Activated CD8-positive, alpha-beta memory T cell treated with anti-CD3 and anti-CD28 coated beads, Interleukin-2, amount 50 U/mL, for 48 hours (primary cell): ENCODE data around the gene EIF2S2.

Source experiments
- DNase-seq: peaks from one replicate; pipeline ENCODE4 v3.0.0-alpha.2; 2020

The EIF2S2 gene

DNA sequence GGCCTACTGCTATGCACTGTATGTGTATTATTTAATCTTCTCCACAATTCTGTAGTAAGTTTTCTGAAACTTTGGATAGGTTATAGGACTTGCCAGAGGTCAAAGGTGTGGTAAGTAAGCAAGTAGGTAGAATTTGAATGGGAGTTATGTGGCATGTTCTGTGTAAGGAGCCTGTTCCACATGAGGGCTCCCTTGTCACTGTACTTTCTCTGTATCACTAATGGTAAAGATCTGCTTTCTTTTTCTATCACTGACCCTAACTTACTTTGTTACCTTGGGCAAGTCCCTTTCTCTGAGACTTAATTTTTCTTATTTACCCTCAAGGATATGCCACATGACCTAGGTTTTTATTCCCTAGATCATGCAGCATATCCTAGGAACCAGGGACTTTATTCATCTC lies 50.3 kb downstream of the EIF2S2 start:
- no peak for DNase-seq

DNA sequence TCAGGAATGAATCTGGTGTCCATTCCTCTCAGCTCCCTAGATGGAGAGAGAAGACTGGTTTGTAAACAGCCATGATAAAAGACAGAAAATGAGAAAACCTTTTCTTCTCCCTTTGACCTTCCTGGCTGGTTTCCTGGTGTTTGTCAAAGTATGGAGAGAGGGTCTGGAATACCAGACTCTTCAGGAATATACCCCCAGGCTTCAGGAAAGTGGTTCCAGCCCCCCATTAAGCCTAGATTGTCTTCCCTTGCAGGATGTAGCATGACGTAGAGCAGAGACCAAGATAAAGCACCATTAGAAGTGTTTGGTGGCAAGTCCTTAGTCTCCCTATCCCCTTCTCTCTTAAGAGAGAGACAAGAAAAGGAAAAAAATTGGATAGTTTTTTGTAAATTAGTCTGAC lies 51.1 kb downstream of the EIF2S2 start:
- no peak for DNase-seq

DNA sequence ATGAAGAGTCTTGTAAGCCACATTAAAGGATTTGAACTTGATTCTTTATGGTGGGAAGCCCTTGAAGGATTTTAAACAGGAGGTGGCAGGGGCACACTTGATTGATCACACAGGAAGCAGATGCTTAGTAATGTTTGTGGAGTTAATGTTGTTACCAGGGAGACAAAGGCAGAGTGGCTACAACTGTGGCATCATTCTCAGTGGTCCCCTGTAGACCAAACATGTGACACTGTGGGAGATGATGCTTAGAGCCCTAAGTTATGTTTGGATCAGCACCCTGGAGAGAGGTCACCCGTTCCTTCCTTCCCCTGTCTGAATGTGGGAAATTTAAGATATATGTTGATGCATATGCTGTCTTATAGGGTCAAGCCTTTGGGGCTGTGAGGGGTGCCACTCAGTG lies 53.2 kb downstream of the EIF2S2 start:
- no peak for DNase-seq

DNA sequence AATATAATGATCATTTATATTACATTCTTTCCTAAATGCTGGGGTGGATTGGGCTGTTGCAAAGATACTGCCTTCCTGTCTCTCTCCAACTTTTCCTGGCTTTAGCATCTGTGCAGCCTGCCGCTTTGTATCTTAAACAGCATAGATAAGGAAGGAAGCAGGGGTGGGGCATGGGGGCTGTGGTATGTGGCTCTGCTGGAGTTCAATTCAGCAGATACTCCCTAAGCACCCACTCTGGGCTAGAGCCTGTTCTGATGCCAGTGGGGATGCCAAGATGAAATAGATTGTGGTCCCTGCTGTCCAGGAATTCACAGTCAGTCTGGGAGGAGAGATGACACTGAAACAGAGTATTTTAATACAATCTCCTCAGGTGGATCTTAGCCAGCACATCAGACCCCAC lies 56.8 kb downstream of the EIF2S2 start:
- DNase-seq: no peak

DNA sequence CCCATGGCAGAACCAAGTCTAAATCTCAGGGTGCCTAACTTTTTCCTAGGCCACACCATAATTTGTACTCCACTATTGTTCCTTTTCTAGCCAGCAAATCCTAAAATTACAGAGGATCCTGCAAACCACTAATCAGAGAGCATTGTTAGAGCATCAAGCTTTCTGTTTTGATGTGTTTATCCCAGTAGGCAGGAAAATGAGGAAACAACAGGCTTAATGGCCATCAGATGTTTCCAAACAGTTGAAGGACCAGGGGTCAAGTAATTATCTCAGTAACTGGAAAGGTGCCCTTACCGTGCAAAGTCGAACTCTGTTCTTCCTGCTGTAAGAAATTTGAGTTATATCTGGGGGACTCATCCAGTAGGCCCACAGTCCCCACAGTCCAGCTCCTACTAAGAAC lies 59.6 kb downstream of the EIF2S2 start:
- DNase-seq: no peak

DNA sequence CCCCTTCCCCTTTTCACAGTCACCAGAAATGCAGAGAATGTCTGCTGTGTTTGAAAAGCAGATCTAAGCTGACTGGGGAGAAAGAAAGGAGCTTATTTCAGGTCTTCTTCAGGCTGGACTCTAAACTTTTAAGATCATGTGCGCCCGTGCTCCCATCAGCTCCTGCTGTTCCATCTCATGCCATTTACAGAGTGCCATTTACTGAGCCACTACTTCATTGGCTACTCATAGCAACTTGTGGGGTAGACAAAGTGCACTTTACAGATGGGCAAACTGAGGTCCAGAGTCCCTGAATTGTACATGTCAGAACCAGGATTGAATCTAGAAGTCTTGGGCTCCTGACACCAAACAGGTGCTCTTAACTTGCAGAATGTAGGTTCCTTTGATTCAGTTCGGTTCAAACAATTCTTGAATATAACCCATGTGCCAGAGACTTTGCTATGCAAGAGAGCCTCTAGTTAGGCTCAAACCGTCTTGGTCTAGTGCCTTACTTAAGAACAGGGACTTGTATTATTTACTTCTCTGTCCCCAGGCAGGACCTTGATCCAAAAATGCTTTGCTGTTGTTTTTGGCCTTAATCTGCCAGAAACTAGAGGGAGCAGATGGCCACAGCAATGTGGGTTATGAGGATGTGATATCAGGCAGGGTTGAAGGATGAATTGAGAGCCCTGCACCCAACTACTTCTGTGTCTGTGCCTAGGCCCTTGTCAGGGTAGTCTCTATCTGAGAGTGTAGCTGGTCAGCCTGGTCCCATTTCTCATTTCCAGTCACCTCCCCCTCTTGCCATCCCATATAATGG lies 61.9 kb downstream of the EIF2S2 start:
- DNase-seq: no peak

DNA sequence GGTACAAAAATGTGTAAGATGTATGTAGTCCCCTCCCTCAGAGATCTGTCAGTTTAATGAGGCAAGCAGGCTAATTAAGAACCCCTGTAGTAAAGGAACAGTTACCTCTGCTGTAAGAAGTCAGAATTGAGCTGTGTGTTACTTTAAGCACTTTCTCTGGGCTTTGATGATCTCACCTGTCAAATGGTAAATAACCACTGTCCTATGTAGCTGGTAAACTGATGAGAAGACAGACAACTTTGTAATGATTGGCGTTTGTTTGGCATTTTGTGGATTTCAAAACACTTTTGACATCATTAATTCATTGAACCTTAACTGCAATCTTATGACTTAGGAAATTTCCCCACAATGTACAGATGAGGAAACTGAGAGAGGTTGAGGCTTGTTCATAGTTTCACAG lies 62.7 kb downstream of the EIF2S2 start:
- no peak for DNase-seq

DNA sequence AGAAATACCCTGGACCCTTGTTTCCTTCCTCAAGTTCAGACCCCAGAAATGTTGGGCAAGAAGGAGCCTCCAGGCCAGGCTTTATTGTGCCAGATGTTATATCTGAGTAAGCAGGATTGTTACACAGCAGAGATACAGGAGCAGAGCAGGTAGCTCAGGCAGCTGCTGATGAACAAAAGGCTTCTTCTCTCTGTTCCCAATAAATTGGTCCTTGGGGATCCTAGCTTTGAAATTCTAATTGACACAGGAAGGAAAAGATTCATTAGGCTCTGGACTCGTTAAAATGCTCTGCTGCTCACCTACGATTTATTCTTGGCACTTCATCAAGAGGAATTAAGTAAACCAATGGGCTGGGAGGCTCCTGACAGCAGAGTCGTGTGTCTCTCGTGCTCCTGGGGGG lies 64.1 kb downstream of the EIF2S2 start:
- no peak for DNase-seq

DNA sequence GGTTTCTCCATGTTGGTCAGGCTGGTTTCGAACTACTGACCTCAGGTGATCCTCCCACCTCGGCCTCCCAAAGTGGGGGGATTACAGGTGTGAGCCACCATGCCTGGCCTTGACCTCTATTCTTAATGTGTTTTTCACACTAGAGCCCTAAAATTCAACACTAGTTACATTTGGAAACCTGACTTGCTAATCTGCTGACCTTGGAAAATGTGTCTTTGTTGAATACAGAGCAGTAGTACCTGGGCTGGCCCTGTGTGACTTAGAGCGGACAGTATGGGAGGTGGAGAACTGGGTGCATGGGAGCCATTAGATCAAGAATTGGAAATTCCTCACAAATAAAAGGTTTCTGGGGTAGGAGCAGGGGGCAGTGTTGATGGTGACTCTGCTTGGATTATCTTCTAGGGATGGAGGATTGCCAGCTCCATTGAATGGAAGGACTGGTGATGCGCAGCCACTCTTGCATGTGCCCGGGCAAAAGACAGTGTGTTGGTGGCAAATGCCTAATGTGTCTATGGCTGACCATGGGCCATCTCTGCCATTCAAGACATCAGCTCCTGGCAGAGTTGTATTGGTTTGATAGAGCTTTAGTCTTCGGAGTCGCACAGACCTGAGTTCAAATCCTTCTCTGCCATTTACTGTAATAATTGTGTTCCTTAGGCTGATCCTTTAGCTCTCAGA lies 64.9 kb downstream of the EIF2S2 start:
- no peak for DNase-seq

DNA sequence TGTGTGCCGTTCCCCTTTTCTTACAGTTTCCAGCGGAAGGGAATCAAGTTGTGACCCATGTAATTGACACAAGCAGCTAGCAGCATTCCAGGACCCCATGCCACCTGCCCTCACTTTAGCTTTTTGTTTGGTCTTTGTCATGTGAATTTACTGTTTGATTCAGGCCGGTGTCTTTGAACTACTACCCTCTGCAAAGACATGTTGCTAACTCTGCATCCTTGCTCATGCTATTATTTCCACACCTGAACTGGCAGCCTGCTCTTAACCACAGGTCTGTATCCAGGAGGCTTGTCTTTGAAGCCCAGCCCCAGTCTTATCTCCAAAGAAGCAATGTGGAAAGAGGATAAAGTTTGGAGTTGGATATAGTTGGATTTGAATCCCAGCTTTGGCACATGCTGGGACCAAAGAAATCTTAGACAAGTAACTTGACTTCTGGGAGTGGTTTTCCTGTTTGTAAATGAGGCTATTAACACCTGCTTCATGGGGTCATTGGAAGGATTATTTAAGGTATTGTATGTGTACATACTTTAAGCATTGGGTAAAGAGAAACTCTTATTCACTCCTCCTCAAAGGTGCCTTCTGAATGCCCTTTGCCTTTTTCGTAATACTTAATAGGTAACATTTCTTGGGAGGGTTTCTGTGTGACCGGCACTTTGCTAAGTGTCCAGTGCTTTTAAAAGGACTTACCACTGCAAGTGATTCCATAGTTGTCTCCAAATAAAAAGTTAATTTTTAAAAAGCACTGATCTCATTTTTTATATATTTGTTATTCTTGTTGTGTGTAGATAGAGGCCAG lies 65.9 kb downstream of the EIF2S2 start:
- no peak for DNase-seq

DNA sequence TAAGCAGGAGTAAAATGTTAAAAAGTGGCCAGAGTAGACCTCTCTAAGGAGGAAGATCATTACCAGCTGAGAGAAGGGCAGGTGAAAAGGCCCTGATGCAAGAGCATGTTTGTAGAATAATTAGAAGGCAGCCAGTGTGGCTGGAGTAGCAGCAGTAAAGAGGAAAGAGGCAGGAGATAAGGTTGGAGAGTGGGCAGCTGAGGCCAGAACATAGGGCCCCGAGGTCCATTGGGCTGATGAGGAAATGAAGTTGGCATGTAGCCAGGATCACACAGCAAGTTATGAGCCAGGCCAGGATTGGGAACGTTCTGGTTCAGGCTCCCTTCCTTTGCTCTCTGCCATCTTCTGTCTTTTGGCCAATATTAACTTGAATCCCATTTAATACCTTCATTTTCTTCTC lies 66.7 kb downstream of the EIF2S2 start:
- DNase-seq: no peak

DNA sequence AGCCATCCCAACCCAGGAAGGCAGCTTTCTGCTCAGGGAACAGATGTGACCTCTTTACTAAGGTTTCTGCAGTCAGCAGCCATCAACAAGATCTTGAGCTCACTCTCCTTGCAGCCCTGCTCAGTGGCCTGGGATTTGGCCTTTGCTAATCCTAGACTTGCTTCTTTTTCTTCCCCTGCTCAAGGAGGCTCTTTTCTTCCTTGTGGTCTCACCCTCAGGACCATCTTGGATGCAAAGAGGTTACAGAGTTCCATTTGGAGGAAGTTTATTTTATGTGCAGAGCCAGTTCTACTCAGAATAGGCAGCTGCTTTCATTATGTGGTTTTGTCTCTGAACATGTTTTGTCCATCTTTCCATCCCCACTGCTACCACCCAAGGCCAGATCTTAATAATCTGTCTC lies 69.0 kb downstream of the EIF2S2 start:
- DNase-seq: no peak

DNA sequence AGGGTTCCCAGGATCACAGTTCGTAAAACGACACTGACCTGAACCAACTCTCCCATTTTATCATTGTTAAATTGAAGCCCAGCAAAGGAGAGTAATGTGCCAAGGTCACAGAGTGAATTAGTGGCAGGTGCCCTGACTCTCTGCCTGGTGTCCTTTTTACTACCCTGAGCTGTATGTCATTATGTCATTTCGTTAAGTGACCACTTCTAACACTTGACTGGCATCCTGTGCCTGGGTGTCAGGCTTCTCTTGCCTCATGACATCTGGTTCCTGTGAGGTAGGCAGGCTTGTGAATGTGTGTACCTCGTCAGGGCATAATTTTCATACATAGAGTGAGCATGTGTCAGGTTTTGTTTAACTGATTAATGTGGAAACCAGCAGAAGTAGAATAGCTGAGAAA lies 69.8 kb downstream of the EIF2S2 start:
- DNase-seq: no peak

DNA sequence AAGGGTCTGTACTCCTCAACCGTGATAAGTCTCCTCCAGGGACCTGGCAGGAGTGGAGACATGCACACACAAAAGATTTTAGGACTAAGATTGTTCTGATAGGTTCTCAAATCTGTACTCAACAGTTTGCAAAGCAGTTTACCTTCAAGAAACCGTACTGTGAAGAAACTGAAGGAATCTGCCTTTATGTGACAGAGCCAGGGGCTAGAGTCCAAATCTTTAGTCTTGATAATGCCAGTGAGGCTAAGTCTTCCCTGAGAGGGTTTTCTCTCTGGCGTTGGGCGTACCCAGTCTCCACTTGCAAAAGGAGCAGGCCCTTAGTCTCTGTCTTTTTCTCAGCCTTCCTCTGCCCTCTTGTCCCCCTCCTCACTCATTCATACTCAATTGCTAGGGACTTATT lies 70.8 kb downstream of the EIF2S2 start:
- no peak for DNase-seq

DNA sequence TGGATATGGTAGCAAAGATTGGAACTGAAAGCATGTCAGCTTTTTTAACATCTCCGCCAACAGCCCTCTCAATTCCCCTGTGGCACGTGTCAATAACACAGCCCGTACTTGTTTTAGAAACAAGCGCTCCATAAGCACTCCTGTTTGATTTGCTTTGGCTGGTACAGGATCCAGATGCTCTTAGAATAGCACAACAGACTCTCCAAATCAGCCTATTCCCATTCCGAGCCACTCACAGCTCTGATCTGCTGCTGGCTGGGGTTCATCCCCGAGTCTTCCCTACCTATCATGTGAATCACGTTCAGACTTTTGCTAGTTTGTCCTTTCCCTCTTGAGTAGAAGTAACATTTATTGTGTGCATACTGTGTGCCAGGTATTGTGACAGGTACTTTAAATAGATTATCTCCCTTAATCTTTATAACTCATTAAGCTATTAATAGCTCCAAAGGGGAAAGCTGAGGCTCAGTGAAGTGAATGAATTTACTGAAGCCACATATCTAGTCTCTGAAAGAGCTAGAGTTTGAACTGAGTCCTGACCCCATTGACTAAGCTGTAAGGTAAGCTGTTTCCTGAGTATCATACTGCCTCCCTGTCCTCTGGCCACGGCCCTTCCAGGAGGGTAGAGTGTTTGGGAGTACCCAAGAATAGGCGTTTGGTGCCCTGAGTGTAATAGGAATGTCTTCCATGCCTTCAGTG lies 71.6 kb downstream of the EIF2S2 start:
- DNase-seq: no peak
